OCI-LY3 (cell line): ENCODE measurements around the gene SYT3.

Experiments
- CTCF ChIP-seq: fragments of 200-600, 300-600 bp; sonication (generic); IDR thresholded peaks from 2 replicates; pipeline ENCODE4 v1.5.1; 2014; ENCODE audit warnings: antibody characterized with exemption, low read length, low read depth
- EZH2phosphoT487 ChIP-seq: fragments of 200-600 bp; shearing (Covaris generic); IDR thresholded peaks from 2 replicates; pipeline ENCODE4 v1.6.1; 2018; ENCODE audit warnings: antibody characterized with exemption, mixed run types, low read depth

DNA sequence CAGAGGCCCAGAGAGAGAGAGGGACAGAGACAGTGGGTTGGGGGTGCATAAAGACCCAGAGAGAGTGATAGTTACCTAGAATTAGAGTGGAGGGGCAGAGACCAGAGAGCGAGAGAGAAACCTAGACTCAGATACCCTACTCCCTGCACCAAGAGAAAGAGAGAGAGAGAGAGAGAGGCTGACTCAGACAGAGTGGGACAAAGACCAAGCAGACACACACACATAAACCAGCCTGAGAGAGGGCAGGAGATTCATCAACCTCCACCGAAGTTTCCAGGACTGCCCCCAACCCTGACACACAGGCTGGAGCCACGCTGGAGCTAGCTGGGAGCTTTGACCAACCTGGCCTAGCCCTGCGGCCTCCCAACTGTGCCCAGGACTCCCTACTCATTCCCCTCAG lies 12.9 kb downstream of the SYT3 start:
- no peak for TF ChIP-seq CTCF
- TF ChIP-seq EZH2phosphoT487: no peak
